AG10803 (cell line): Measurements from ENCODE around the gene ME1.

Experiments
- DNase-seq: peaks from one replicate; pipeline ENCODE4 v3.0.0; 2010; ENCODE audit warnings: low read depth
- H3K4me3 ChIP-seq: 2 replicates; pipeline ENCODE4 v1.5.1; 2011; ENCODE audit warnings: mild to moderate bottlenecking, low read length, control low read depth
- CTCF ChIP-seq: conservative IDR thresholded peaks from 2 replicates; pipeline ENCODE4 v1.5.1; 2011; ENCODE audit warnings: mild to moderate bottlenecking, low read length, control low read depth, inconsistent platforms

ME1 gene

GRCh38 chr6:83432636-83433035 is 1.8 kb upstream of the ME1 start:
- TF ChIP-seq CTCF = no peak
- no peak overlapping the region for H3K4me3 ChIP-seq
- DNase-seq = no peak

- H3K4me3 ChIP-seq = peak overlapping the region; percentile 71
- no peak for TF ChIP-seq CTCF
- DNase-seq = no peak
Measured at GRCh38 chr6:83431545-83432155, 799 bp upstream of the ME1 start.

- H3K4me3 ChIP-seq = peak overlapping the region; percentile 71
- peak; percentile 29 for DNase-seq
Measured at GRCh38 chr6:83429857-83430610, 817 bp downstream of the ME1 start.

GRCh38 chr6:83429269-83429668 is 1.6 kb downstream of the ME1 start:
- H3K4me3 ChIP-seq = peak overlapping the region; percentile 71

More at GRCh38 chr6:83429857-83430610, 817 bp downstream of the ME1 start:
- TF ChIP-seq CTCF = no peak

GRCh38 chr6:83424392-83425018 is 6.3 kb downstream of the ME1 start:
- H3K4me3 ChIP-seq = no peak overlapping the region
- TF ChIP-seq CTCF = no peak
- DNase-seq = no peak

More at GRCh38 chr6:83429269-83429668, 1.6 kb downstream of the ME1 start:
- no peak for DNase-seq
- no peak for TF ChIP-seq CTCF

GRCh38 chr6:83417880-83418663 is 12.8 kb downstream of the ME1 start:
- no peak overlapping the region for H3K4me3 ChIP-seq
- DNase-seq = peak; percentile 67
- TF ChIP-seq CTCF = peak; percentile 77
